ENCODE data around the gene CEP72.
A peak's percentile ranks its signal among the peaks of the same experiment; 100 is the strongest.
"Not testable (repeated sequence)": the region's sequence is repeated elsewhere in the genome, so short reads cannot be mapped to it uniquely, and the experiment has no call there.

Gene CEP72

DNA sequence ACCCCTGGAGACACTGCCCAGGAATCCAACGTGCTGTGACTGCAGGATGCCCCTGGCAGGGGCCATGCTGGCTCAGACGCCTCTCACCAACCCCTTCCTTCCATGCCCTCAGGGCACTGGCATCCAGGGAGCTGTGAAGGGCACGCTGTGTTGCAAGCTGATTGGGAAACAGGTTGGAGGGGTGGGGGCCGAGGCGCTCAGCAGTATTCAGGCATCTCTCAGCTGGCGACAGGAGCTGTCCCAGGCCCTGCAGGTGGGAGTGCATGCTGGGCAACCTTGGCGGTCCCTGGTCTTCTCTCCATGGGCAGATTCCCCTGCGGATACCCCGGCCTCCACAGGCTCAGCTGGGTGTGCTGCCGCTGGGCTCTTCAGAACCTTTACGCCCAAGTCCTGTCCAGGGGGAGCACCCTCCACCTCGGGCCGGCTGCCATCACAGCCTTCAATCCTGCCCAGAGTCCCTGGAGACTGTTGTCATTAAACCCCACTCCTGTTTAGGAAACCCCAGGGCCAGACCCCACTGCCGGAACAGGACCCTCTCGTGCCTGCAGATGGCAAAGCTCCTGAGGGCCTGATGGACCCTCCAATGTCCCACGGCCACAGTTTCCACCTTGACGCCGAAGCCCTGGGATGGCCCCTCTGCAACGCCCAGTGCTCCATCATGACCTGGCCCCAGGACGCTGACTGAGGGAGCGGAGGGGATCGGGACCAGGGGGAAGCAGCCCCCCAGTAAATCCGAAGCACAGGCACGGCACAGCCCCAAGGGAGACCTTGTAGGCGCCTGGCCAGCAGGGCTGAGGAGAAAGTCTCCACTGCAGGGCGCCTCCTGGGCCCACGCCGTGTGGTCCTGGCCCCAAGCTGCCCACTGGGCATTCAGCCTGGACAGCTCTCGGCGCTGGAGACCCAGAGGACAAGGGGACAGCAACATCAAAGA is 71.7 kb downstream of the CEP72 start:
- no peak overlapping the region for H3K4me3 ChIP-seq (ENCODE audit: low read length)
- H3K4me1 ChIP-seq (ENCODE audit: control insufficient read depth, insufficient read depth, low read length) = no peaks in the 10 kb centered on the region
- no peak overlapping the region for H3K9ac ChIP-seq (ENCODE audit: low read length)

DNA sequence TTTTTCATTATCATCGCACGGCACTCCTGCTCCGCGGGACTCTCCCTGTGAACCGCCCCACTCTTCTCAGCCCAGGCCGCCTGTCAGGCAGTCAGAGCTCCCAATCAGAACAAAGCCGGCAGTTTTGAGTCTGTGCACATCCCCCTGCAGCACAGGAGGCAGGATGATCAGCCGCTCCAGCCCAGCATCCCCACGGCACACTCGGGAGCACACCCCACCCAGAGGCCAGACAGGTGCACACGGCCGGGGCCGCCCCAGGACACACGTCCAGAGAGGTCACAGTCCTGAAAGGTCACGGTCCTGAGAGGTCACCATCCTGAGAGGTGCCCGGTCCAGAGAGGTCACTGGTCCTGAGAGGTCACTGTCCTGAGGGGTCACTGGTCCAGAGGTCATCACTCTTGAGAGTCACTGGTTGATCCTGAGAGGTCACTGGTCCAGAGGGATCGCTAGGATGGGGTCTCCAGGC is 72.6 kb downstream of the CEP72 start:
- H3K4me3 ChIP-seq (ENCODE audit: low read length) = no peak overlapping the region
- no peaks in the 10 kb centered on the region for H3K4me1 ChIP-seq (ENCODE audit: control insufficient read depth, insufficient read depth, low read length)
- no peaks in the 10 kb centered on the region for H3K36me3 ChIP-seq (ENCODE audit: control insufficient read depth, insufficient read depth, low read length)
- no peak overlapping the region for H3K9ac ChIP-seq (ENCODE audit: low read length)
- no peaks in the 10 kb centered on the region for H3K27me3 ChIP-seq (ENCODE audit: control insufficient read depth, insufficient read depth, low read length)
- no peaks in the 10 kb centered on the region for H3K9me3 ChIP-seq (ENCODE audit: control insufficient read depth, low read length)

More for the DNA sequence above, 71.7 kb downstream of the CEP72 start:
- H3K9me3 ChIP-seq (ENCODE audit: control insufficient read depth, low read length) = no peaks in the 10 kb centered on the region
- no peaks in the 10 kb centered on the region for H3K36me3 ChIP-seq (ENCODE audit: control insufficient read depth, insufficient read depth, low read length)
- no peaks in the 10 kb centered on the region for H3K27me3 ChIP-seq (ENCODE audit: control insufficient read depth, insufficient read depth, low read length)

DNA sequence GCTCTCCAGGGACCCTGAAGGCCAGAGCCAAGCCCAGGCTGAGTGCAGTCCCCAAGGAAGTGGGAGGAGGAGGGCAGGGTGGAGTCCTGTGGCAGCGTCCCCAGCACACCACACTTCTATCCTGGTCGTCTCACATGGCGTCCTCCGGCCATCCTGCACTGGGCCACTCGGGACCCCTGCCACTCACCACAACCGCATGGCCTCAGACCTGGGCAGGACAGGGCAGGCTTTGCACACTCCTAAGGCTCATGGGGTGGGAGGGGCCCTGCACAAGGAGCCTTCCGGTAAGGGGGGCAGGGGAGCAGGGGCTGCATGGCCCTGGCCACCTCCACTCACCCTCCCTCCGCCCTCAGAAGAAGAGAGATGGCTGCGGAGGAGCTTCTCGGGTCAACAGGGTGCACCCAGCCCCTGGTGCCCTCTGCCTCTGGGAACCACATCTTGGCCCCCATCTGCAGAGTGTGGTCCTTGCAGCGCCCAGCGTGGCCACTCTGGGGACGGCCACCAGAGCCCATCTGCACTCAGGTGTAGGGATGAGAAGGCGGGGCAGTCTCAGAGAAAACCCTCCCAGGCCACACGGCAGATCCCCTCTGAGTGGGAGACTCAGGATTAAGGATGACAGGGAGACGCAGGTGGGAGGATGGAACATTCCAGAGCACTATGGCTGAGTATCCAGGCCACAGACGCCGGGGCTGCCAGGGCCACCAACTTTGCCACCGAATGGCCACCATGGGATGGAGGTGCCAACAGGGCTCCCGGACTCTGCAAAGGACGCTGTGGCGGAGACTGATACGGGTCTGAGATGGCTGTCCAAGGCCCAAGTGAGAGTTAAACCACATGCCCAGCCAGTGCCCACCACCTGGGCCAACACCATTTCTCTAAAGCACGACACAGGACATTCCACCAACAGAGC is 73.4 kb downstream of the CEP72 start:
- no peak overlapping the region for H3K9ac ChIP-seq (ENCODE audit: low read length)
- H3K36me3 ChIP-seq (ENCODE audit: control insufficient read depth, insufficient read depth, low read length) = no peaks in the 10 kb centered on the region
- H3K9me3 ChIP-seq (ENCODE audit: control insufficient read depth, low read length) = no peaks in the 10 kb centered on the region
- H3K27me3 ChIP-seq (ENCODE audit: control insufficient read depth, insufficient read depth, low read length) = no peaks in the 10 kb centered on the region
- H3K4me3 ChIP-seq (ENCODE audit: low read length) = no peak overlapping the region
- H3K4me1 ChIP-seq (ENCODE audit: control insufficient read depth, insufficient read depth, low read length) = no peaks in the 10 kb centered on the region

DNA sequence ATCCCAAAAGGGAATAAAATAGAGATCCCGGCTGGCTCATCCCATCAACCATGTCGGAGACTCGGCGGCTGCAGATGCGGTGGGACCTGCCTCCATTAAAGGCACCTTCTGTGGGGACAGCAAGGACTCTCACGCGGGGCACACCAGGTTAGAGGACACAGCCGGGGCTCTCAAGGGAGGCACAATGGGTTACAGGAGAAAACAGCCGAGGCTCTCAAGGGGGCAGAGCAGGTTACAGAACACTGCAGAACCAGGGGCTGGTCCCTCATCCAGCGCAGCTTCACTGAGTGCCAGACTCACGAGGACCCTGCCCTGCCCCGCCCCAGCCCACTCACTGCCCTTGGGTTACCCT is 74.0 kb downstream of the CEP72 start:
- not testable (repeated sequence) for H3K4me1 ChIP-seq (ENCODE audit: control insufficient read depth, insufficient read depth, low read length); H3K36me3 ChIP-seq (ENCODE audit: control insufficient read depth, insufficient read depth, low read length); H3K9ac ChIP-seq (ENCODE audit: low read length); H3K4me3 ChIP-seq (ENCODE audit: low read length); H3K27me3 ChIP-seq (ENCODE audit: control insufficient read depth, insufficient read depth, low read length); H3K9me3 ChIP-seq (ENCODE audit: control insufficient read depth, low read length)

DNA sequence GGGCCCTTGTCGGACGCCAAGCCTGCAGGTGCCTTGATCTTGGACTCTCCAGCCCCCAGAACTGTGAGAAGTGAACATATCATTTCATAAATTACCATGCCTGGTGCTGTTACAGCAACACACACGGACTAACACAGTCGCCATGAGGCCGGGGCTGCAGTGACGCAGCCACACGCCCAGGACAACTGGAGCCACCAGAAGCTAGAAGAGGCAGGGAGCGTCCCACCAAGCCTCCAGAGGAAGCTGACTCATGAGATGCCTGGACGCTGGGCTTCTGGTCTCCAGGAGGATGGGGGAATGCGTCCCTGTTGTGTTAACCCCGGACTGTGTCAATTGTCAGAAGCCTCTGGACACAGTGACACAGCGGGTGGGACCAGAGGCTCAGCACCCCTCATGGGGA is 74.8 kb downstream of the CEP72 start:
- H3K36me3 ChIP-seq (ENCODE audit: control insufficient read depth, insufficient read depth, low read length); H3K4me1 ChIP-seq (ENCODE audit: control insufficient read depth, insufficient read depth, low read length); H3K27me3 ChIP-seq (ENCODE audit: control insufficient read depth, insufficient read depth, low read length); H3K4me3 ChIP-seq (ENCODE audit: low read length); H3K9ac ChIP-seq (ENCODE audit: low read length); H3K9me3 ChIP-seq (ENCODE audit: control insufficient read depth, low read length): not testable (repeated sequence)

DNA sequence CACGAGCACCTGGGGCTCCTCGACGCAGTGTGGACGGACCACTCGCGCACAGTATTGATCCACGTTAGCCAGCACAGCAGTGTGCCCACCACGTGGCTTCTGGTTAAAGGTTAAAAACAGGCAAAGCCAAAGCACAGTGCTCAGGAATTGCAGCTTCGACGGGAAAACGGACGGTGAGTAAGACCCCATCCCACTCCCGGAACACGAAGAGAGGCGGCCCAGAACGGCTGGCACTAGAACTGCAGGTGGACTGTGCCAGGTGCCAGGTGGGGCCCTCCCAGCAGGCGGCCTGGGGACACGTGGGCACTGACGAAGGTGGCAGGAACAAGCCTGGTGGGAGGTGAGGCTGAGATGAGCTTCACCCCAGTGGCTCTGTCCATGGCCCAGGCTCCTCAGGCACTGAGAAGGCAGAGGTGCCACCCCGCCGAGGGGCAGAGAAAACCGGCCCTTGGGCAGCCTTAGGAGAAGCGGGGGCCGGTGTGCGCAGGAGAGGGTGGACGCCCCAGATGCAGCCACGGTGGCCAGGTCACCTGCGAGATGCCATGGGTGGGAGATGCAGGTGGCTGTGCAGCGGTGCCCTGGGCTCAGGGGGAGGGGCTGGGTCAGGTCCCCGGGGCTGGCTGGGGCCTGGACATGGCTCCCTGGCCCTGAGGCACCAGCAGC is 76.3 kb downstream of the CEP72 start:
- H3K27me3 ChIP-seq (ENCODE audit: control insufficient read depth, insufficient read depth, low read length); H3K36me3 ChIP-seq (ENCODE audit: control insufficient read depth, insufficient read depth, low read length); H3K4me3 ChIP-seq (ENCODE audit: low read length); H3K9ac ChIP-seq (ENCODE audit: low read length); H3K9me3 ChIP-seq (ENCODE audit: control insufficient read depth, low read length); H3K4me1 ChIP-seq (ENCODE audit: control insufficient read depth, insufficient read depth, low read length): not testable (repeated sequence)

DNA sequence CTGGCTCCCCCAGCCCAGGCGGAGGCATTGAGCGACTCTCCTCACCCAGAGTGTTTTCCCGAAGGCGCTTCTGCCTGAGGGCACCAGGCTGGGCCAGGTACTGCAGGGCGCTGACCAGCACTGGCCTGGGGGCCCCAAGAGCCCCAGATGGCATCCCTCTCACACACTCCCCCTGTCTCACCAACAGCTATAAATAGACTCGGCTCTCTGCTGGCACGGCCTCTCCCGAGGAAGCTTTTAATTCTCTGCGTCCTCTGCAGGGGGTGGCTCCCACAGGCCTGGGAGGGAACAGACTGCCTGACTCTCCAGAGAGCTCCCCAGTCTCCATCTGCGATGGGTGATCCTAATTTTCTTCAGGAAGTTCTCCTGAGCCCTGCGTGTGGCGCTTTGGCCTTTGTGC is 78.2 kb downstream of the CEP72 start:
- not testable (repeated sequence) for H3K4me1 ChIP-seq (ENCODE audit: control insufficient read depth, insufficient read depth, low read length); H3K27me3 ChIP-seq (ENCODE audit: control insufficient read depth, insufficient read depth, low read length); H3K9me3 ChIP-seq (ENCODE audit: control insufficient read depth, low read length); H3K4me3 ChIP-seq (ENCODE audit: low read length); H3K36me3 ChIP-seq (ENCODE audit: control insufficient read depth, insufficient read depth, low read length); H3K9ac ChIP-seq (ENCODE audit: low read length)

DNA sequence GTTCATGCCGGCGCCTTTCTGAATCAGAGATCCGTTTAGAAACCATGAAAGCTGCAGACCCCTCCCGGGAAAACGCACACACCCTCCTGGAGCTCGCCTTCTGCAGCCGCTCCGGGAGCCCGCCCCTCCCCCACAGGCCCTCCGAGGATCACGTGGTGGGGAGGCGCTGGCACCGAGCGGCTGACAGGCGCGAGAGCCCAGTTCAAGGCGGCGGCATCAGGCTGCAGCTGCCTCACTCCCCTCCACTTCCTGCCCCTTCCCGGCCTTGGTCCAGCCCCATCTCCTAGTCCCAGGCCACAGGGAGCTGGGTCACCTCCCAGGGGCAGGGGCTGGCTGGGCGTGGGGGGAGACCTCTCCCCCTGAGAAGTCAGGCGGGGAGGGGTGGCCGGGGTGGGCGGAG is 78.9 kb downstream of the CEP72 start:
- not testable (repeated sequence) for H3K9ac ChIP-seq (ENCODE audit: low read length); H3K4me1 ChIP-seq (ENCODE audit: control insufficient read depth, insufficient read depth, low read length); H3K4me3 ChIP-seq (ENCODE audit: low read length); H3K9me3 ChIP-seq (ENCODE audit: control insufficient read depth, low read length); H3K27me3 ChIP-seq (ENCODE audit: control insufficient read depth, insufficient read depth, low read length); H3K36me3 ChIP-seq (ENCODE audit: control insufficient read depth, insufficient read depth, low read length)

DNA sequence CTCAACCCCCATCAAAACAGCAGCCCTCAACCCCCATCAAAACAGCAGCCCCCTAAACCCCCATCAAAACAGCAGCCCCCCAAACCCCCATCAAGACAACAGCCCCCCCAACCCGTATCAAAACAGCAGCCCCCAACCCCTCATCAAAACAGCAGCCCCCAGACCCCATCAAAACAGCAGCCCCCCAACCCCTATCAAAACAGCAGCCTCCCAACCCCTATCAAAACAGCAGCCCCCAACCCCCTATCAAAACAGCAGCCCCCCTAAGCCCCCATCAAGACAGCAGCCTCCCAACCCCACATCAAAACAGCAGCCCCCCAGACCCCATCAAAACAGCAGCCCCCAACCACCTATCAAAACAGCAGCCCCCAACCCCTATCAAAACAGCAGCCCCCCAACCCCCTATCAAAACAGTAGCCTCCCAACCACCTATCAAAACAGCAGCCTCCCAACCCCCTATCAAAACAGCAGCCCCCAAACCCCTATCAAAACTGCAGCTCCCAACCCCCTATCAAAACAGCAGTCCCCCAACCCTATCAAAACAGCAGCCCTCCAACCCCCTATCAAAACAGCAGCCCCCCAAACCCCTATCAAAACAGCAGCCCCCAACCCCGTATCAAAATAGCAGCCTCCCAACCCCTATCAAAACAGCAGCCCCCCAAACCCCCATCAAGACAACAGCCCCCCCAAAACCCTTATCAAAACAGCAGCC is 79.8 kb downstream of the CEP72 start:
- peak overlapping the region; percentile 65 for H3K9ac ChIP-seq (ENCODE audit: low read length)
- no peaks in the 10 kb centered on the region for H3K27me3 ChIP-seq (ENCODE audit: control insufficient read depth, insufficient read depth, low read length)
- H3K4me1 ChIP-seq (ENCODE audit: control insufficient read depth, insufficient read depth, low read length) = no peaks in the 10 kb centered on the region
- no peaks in the 10 kb centered on the region for H3K36me3 ChIP-seq (ENCODE audit: control insufficient read depth, insufficient read depth, low read length)
- no peaks in the 10 kb centered on the region for H3K9me3 ChIP-seq (ENCODE audit: control insufficient read depth, low read length)
- no peak overlapping the region for H3K4me3 ChIP-seq (ENCODE audit: low read length)

DNA sequence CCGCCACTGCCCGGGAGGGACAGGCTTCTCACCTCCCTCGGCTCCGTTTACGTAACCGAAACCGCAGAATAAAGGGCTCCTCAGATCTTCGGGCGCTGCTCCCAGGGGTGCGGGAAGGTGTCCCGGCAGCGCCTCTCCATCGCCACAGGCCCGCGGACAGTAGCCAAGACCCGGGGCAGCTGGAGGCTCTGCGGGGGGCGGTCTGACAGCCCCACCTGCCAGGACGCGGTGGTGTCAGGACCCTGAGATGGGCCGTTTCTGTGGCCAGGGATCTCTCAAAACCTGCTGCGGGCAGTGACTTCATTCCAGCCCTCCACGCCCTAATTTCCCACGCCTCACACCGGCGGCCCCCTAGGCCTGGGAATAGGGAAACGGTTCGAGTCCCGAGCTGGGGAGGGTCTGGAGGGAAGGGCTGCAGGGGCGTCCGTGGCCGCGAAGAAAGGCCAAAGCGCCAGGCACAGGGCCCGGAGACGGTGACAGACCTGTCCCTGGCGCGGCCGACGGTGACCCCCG is 80.4 kb downstream of the CEP72 start:
- H3K27me3 ChIP-seq (ENCODE audit: control insufficient read depth, insufficient read depth, low read length); H3K9me3 ChIP-seq (ENCODE audit: control insufficient read depth, low read length); H3K4me1 ChIP-seq (ENCODE audit: control insufficient read depth, insufficient read depth, low read length); H3K36me3 ChIP-seq (ENCODE audit: control insufficient read depth, insufficient read depth, low read length); H3K4me3 ChIP-seq (ENCODE audit: low read length): not testable (repeated sequence)
- peak overlapping the region; percentile 65 for H3K9ac ChIP-seq (ENCODE audit: low read length)

DNA sequence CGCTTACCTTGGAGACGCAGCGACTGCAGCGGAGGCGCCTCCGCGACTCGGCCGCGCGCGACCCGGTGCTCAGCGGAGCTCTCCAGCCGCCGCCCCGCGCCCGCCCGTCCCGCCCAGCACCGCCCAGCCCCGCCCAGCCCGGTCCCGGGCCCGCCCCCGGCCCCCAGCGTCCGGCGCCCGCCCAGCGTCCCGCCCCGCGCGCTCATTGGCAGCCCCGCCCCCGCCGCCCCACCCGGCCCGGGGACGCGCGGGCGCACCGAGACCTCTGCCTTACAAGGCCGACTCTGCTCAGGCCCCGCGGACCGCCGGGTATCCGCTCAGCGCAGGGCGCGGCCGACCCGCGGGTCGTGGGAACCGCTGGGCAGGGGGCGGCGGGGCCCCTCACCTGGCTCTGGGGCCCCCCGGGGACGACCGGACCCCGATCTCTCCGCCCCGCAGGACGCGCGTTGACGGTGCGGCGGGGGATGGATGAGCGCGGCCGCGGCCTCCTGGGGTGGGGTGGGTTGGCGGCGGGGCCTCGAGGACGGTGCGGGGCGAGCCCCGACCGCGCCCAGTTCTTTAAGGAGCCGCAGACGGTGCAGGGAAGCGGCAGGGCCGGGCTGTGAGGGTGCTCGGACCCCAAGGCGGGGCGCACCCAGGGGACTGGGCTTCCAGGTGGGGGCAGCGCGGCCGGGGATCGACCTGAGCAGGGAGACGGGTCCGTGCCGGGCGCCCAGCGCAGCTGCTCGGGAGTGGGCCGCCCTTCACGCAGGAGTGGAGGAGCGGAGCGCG is 81.3 kb downstream of the CEP72 start, which contains the start of gene TPPP:
TPPP (minus strand) TSS at position 82 of the 771 bp plus-strand sequence. CDS start 15,292 bp downstream, outside the sequence.
- not testable (repeated sequence) for H3K4me1 ChIP-seq (ENCODE audit: control insufficient read depth, insufficient read depth, low read length); H3K27me3 ChIP-seq (ENCODE audit: control insufficient read depth, insufficient read depth, low read length); H3K4me3 ChIP-seq (ENCODE audit: low read length); H3K9me3 ChIP-seq (ENCODE audit: control insufficient read depth, low read length); H3K36me3 ChIP-seq (ENCODE audit: control insufficient read depth, insufficient read depth, low read length)
- peak within 1 kb of the TSS; percentile 65 for H3K9ac ChIP-seq (ENCODE audit: low read length)

All from mucosa of stomach (tissue), 1 donor.